ENCODE data around the gene ADRA2B. TPM values are rescaled to one million over a fixed set of nuclear protein-coding genes. Genes with fewer than 3 reads are reported as not detected.
"Not testable (repeated sequence)": the region's sequence is repeated elsewhere in the genome, so short reads cannot be mapped to it uniquely, and the experiment has no call there.

ADRA2B gene
- total and polyA plus RNA-seq, 9 donors, result 2.2 to 3.6 (median 2.9) TPM

DNA sequence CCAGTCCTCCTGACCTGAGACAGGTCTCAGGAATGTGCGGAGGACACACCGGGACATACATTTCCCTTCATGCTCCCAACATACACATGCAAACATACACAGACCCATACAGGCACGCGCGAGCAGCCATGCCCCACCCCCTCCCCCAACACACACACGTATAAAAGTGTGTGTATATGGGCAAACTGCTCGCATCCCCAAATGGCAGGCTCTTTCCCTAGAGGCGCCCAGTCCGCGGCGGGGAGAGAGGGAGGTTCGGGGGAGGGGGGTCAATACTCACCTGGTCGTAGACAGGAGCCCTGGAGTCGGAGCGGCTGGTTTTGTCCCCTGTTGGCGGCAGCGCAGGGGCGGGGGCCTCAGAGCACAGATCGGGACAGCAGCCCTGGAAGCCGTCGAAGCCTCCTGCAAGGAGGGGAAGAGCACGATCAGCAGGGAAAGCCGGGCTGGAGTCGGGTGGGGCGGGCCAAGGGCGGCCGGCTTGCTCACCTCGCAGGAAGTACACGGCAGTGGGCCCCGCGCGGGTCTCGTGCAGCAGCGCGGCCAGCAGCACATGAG, 28.2 kb upstream of the ADRA2B start:
- H3K36me3 ChIP-seq (ENCODE audit: control insufficient read depth, insufficient read depth, low read length), result no peaks in the 10 kb centered on the region
- WGBS (ENCODE audit: insufficient coverage), result 0% methylated on average over 27 of the region's 35 CpGs
- no peak overlapping the region for H3K27ac ChIP-seq (ENCODE audit: low read length)
- peak overlapping the region; percentile 49 for H3K4me3 ChIP-seq (ENCODE audit: low read length)
- DNase-seq, result no peak
- H3K9me3 ChIP-seq (replicated peaks; ENCODE audit: control insufficient read depth, low read depth, low read length), result no peaks in the 10 kb centered on the region
- H3K4me1 ChIP-seq (ENCODE audit: control insufficient read depth, insufficient read depth, low read length), result peaks cover 50% of the 10 kb centered on the region
- H3K27me3 ChIP-seq (ENCODE audit: control insufficient read depth, insufficient read depth, low read length), result peaks cover 18% of the 10 kb centered on the region

DNA sequence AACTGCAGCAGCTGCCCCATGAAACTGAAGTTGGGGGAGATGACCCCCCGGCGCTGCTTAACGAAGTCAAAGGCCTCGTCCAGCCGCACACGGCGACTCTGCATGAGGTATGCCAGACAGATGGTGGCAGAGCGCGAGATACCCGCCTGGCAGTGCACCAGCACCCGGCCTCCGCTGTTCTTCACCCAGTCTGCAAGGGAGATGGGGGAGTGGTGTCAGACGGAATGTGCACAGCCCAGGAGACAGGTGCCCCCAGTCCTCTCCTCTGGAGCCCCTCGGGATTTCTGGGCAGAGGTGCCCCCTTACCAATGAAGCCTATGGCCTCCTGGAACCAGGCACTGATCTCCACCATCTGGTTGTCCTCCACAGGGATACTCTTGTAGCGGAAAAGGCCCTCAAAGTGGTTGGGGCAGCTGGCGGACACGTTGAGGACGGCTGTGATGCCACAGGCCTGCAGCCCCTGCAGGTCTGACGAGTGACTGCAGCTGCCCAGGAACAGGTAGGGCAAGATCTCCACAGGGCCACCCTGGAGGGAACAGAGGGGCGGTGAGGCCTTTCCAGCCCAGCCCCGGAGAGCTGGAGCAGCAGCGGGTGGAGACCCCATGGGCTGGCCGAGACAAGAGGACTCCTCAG, 27.6 kb upstream of the ADRA2B start:
- DNase-seq, result no peak
- Histone ChIP-seq H3K9me3 (replicated peaks; ENCODE audit: control insufficient read depth, low read depth, low read length) (no peaks in the 10 kb centered on the region), H3K27me3 (ENCODE audit: control insufficient read depth, insufficient read depth, low read length) (peaks cover 18% of the 10 kb centered on the region), H3K4me1 (ENCODE audit: control insufficient read depth, insufficient read depth, low read length) (peaks cover 50% of the 10 kb centered on the region), H3K36me3 (ENCODE audit: control insufficient read depth, insufficient read depth, low read length) (no peaks in the 10 kb centered on the region), H3K27ac (ENCODE audit: low read length) (no peak overlapping the region), H3K4me3 (ENCODE audit: low read length) (peak overlapping the region; percentile 49)
- 74% methylated on average over 17 of the region's 23 CpGs for WGBS (ENCODE audit: insufficient coverage)

DNA sequence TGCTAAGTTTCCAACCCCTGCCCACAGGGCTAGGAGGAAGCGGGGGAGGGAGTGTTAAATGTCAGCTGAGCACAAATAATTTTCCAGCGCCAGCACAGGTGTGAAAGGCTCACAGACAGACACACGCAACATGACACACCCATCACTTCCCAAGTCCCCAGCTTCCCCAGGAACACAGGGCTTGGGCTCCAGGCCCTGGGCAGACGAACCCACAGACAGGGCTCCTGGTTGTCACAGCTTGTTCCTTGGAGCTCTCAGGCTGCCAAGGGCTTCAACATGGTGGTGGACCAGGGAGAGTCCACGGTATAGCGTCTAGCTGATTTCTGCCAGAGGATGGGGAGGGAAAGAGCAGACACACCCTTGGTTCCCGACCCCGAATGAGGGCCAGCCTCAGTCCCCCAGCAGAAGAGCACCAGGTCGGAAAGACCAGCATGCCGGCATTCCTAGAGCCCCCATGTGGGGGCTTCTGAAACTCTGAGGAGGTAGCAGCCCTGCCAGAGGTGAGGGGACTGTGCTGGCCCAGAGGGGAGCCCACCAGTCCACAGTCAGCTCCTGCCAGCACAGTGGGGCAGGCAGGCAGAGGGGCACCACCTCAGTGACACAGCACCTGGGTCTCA, 27.0 kb upstream of the ADRA2B start:
- Histone ChIP-seq H3K27ac (ENCODE audit: low read length) (no peak overlapping the region), H3K27me3 (ENCODE audit: control insufficient read depth, insufficient read depth, low read length) (peaks cover 12% of the 10 kb centered on the region), H3K9me3 (replicated peaks; ENCODE audit: control insufficient read depth, low read depth, low read length) (no peaks in the 10 kb centered on the region), H3K4me1 (ENCODE audit: control insufficient read depth, insufficient read depth, low read length) (peaks cover 46% of the 10 kb centered on the region), H3K36me3 (ENCODE audit: control insufficient read depth, insufficient read depth, low read length) (no peaks in the 10 kb centered on the region), H3K4me3 (ENCODE audit: low read length) (no peak overlapping the region)
- 36% methylated on average over 2 of the region's 10 CpGs for WGBS (ENCODE audit: insufficient coverage)
- DNase-seq, result no peak

DNA sequence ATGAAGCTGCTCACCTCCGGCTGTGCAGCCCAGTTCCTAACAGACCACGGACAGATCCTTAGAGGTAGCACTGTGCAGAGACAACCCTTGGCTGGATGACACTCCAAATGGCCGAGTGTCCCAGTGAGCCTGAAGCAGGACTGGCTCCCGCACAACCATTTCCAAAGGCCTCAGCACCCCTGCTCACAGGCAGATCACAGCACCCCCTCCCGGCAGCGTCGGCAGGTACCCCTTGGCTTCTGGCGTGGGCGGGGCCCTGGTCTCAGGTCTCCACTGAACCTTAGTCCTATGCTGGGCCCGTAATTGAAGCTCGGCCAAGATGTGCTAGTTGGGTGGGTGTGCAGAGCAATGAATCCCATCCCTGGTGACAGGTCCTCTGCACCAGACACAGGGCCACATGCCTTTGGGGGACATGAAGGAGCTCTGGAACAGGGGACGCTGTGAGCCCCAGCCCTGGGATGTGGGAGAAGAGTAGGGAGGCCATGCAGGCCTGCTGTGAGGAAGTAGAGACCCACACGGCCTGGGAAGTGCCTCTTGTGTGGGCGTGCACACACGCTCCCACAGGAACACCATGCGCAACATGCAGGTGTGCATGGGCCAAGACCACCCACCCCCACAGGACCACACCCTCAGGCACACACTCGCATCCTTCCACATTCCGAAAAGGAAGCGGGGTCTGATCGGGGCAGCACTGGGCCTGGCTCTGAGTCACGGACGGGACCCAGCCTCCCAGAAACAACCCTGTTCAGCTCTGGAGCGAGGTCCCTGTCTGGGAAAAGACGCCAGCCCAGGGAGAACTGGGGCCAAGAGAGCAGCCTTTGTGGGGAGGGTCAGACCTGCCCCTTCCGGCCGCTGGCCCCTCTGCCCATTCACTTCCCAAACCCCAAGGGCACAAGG, 26.1 kb upstream of the ADRA2B start:
- DNase-seq, result no peak
- WGBS (ENCODE audit: insufficient coverage), result 68% methylated on average over 19 of the region's 26 CpGs
- no peak overlapping the region for H3K27ac ChIP-seq (ENCODE audit: low read length)
- H3K36me3 ChIP-seq (ENCODE audit: control insufficient read depth, insufficient read depth, low read length), result no peaks in the 10 kb centered on the region
- peaks cover 37% of the 10 kb centered on the region for H3K4me1 ChIP-seq (ENCODE audit: control insufficient read depth, insufficient read depth, low read length)
- no peaks in the 10 kb centered on the region for H3K9me3 ChIP-seq (replicated peaks; ENCODE audit: control insufficient read depth, low read depth, low read length)
- H3K27me3 ChIP-seq (ENCODE audit: control insufficient read depth, insufficient read depth, low read length), result peaks cover 11% of the 10 kb centered on the region
- H3K4me3 ChIP-seq (ENCODE audit: low read length), result no peak overlapping the region

DNA sequence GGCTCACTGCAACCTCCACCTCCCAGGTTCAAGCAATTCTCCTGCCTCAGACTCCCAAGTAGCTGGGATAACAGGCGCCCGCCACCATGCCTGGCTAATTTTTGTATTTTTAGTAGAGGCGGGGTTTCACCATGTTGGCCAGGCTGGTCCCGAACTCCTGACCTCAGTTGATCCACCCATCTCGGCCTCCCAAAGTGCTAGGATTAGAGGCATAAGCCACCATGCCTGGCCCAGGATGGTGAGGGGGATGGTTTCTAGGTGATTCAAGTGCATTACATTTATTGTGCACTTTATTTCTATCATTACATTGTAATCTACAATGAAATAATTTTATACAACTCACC, 25.2 kb upstream of the ADRA2B start:
- no CpG with 5 or more reads among the region's 5 CpGs for WGBS (ENCODE audit: insufficient coverage)
- not testable (repeated sequence) for H3K27me3 ChIP-seq (ENCODE audit: control insufficient read depth, insufficient read depth, low read length); H3K4me3 ChIP-seq (ENCODE audit: low read length); DNase-seq; H3K9me3 ChIP-seq (replicated peaks; ENCODE audit: control insufficient read depth, low read depth, low read length); H3K27ac ChIP-seq (ENCODE audit: low read length); H3K36me3 ChIP-seq (ENCODE audit: control insufficient read depth, insufficient read depth, low read length)
- H3K4me1 ChIP-seq (ENCODE audit: control insufficient read depth, insufficient read depth, low read length), result peaks cover 30% of the 10 kb centered on the region

DNA sequence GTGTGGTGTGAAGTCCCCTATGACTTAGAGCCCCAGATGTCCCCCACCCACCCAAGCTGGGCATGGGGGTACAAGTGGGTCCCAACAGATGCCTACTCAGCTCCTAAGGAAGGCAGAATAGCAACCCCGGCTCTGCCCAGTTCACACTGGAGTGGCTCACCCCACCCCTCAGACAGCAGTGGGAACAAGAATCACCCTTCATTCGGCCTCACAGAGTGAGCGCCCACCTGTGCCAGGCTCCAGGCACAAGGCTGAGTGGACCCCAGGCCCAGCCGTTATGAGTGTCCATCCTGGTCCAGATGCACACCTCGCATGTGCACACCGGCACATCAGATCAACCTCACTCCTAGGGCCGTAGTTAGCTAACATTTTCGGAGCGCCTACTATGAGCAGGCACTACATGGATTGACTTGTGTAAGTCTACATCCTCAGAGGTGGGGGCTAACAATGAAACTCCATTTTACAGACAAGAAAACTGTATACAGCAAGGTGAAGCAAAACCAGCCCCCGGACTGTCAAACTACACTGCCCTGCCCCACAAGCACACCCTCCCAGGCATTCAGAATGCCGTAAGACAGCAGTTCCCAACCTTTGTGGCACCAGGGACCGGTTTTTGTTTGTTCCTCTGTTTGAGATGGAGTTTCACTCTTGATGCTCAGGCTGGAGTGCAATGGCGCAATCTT, 24.7 kb upstream of the ADRA2B start:
- WGBS (ENCODE audit: insufficient coverage), result 88% methylated on average over 9 of the region's 13 CpGs
- DNase-seq, result no peak
- H3K27ac ChIP-seq (ENCODE audit: low read length), result no peak overlapping the region

DNA sequence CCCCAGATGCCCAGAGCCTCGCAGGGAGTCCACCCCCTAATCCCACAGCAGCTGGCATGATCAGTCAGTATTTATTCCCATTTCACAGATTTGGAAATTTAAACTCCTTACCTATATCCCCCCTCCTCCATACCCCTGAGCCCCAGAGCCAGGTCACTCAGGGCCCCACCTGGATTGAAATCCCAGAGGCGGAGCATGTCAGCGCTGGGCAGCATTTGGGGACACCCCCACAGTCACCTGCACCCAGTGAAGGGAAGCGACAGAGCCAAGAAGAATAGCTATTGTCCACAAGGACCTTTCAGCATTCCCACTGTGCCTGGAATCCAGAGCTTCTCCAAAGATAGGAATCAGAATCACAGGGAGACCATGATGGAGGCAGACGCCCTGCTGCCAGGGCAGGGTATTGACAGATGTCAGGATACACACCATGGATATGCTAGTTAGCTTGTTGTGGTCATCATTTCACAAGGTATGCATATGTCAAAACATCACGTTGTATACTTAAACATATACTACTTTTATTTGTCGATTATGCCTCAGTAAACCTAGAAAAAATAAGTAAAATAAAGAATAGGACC, 22.9 kb upstream of the ADRA2B start:
- Histone ChIP-seq H3K27me3 (ENCODE audit: control insufficient read depth, insufficient read depth, low read length) (peaks cover 15% of the 10 kb centered on the region), H3K27ac (ENCODE audit: low read length) (no peak overlapping the region), H3K36me3 (ENCODE audit: control insufficient read depth, insufficient read depth, low read length) (no peaks in the 10 kb centered on the region), H3K4me3 (ENCODE audit: low read length) (no peak overlapping the region), H3K9me3 (replicated peaks; ENCODE audit: control insufficient read depth, low read depth, low read length) (no peaks in the 10 kb centered on the region), H3K4me1 (ENCODE audit: control insufficient read depth, insufficient read depth, low read length) (peaks cover 12% of the 10 kb centered on the region)
- no peak for DNase-seq
- WGBS (ENCODE audit: insufficient coverage), result 92% methylated on average over 2 of the region's 7 CpGs

More for the DNA sequence above, 24.7 kb upstream of the ADRA2B start:
- H3K4me1 ChIP-seq (ENCODE audit: control insufficient read depth, insufficient read depth, low read length), result peaks cover 25% of the 10 kb centered on the region
- H3K9me3 ChIP-seq (replicated peaks; ENCODE audit: control insufficient read depth, low read depth, low read length), result no peaks in the 10 kb centered on the region
- H3K27me3 ChIP-seq (ENCODE audit: control insufficient read depth, insufficient read depth, low read length), result peaks cover 8% of the 10 kb centered on the region
- no peaks in the 10 kb centered on the region for H3K36me3 ChIP-seq (ENCODE audit: control insufficient read depth, insufficient read depth, low read length)
- H3K4me3 ChIP-seq (ENCODE audit: low read length), result no peak overlapping the region

DNA sequence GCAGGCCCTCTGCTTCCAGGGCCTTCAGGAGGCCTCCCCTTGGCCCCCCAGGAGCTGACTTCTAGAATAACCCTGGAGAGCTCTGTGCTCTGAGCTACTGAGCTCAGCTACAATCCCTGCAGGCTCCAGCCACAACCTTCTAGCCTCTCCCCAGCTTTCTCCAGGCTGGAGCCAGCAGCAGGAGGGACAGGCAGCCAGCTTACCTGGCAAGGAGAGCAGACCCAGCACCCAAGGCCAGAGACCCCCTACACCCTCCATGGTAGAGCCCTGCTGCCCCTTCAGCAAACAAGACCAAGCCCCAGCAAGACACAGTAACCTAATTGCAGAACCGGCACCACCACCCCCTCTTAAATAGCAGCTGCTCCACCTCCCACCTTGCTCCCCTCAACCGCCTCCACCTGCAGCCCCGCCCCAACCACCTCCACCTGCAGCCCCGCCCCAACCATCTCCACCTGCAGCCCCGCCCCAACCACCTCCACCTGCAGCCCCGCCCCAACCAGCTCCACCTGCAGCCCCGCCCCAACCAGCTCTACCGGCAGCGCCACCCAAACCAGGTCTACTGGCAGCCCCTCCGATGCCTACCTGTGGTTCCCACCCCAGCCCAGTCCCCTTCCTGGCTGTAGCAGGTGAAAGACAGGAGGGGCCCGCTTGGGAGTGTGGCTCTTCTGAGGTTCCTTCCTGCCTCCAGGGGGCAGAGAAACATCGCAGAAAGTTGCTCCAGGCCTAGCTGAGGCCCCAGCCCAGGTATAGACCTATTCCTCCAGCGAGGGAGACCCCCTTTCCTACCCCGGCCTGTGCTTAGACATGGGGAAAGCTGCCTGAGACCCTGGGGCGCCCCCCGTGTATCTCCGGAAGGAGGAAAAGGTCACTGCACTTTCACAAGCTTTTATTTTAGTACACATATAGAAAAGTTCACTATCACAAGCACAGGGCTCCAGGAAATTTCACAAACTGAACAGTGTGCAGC, 22.1 kb upstream of the ADRA2B start, which contains the start of gene ASTL:
Gene ASTL, minus strand, starts transcription at position 324 of the 967 bp plus-strand sequence. Its CDS starts 66 bp downstream, at position 258.
- no peak for DNase-seq
- 9% methylated on average over 8 of the region's 17 CpGs for WGBS (ENCODE audit: insufficient coverage)
- Histone ChIP-seq H3K36me3 (ENCODE audit: control insufficient read depth, insufficient read depth, low read length) (no peaks in the 10 kb centered on the region), H3K4me3 (ENCODE audit: low read length) (no peak within 1 kb of the TSS), H3K4me1 (ENCODE audit: control insufficient read depth, insufficient read depth, low read length) (peaks cover 5% of the 10 kb centered on the region), H3K27ac (ENCODE audit: low read length) (no peak within 1 kb of the TSS), H3K9me3 (replicated peaks; ENCODE audit: control insufficient read depth, low read depth, low read length) (no peaks in the 10 kb centered on the region), H3K27me3 (ENCODE audit: control insufficient read depth, insufficient read depth, low read length) (peaks cover 18% of the 10 kb centered on the region)

Data from muscle of leg (tissue), 11 donors.